ENCODE measurements around the gene PLPP4. TPM values are rescaled to one million over a fixed set of nuclear protein-coding genes. Genes with fewer than 3 reads are reported as not detected.

Gene PLPP4
- total and polyA plus RNA-seq, 2 of the 13 experiments (the other 11 are each of a cell fraction or from before 2014, with no cell fraction given) = not detected

- no peak for TF ChIP-seq ARID5B (CRISPR knock-in tag; IDR thresholded peaks at IDR 0.05)
- no peak for TF ChIP-seq KAT8 (CRISPR knock-in tag; IDR thresholded peaks at IDR 0.05)
- TF ChIP-seq IKZF4 (CRISPR knock-in tag; IDR thresholded peaks at IDR 0.05; ENCODE audit: borderline replicate concordance, low read depth, not compliant biosample characterization) = no peak
- no peak for TF ChIP-seq HINFP (CRISPR knock-in tag; IDR thresholded peaks at IDR 0.05; ENCODE audit: low read depth)
- TF ChIP-seq ZBTB1 (CRISPR knock-in tag; IDR thresholded peaks at IDR 0.05; ENCODE audit: borderline replicate concordance) = no peak
- no peak for TF ChIP-seq GABPB1 (CRISPR knock-in tag; IDR thresholded peaks at IDR 0.05)
- TF ChIP-seq ZNF792 (CRISPR knock-in tag; IDR thresholded peaks at IDR 0.05) = no peak
- TF ChIP-seq ZNF550 (CRISPR knock-in tag; IDR thresholded peaks at IDR 0.05; ENCODE audit: borderline replicate concordance) = no peak
- no peak for TF ChIP-seq NFKBIZ (CRISPR knock-in tag; IDR thresholded peaks at IDR 0.05)
- TF ChIP-seq ONECUT2 (CRISPR knock-in tag; IDR thresholded peaks at IDR 0.05) = no peak
- TF ChIP-seq ATF2 (CRISPR knock-in tag; IDR thresholded peaks at IDR 0.05) = no peak
Measured at GRCh38 chr10:120632942-120633341, 175.9 kb downstream of the PLPP4 start (continued).

All from HepG2 (cell line).